HG03469 (cell line): ENCODE data around the gene ANXA8.

Source experiments
- ATAC-seq: cut with Tn5 transposase; IDR thresholded peaks from one replicate; pipeline ENCODE4 v1.9.1; 2021; ENCODE audit warnings: mild to moderate bottlenecking, moderate library complexity, moderate number of reproducible peaks; ENCODE audit not compliant: unreplicated experiment

ANXA8 gene

DNA sequence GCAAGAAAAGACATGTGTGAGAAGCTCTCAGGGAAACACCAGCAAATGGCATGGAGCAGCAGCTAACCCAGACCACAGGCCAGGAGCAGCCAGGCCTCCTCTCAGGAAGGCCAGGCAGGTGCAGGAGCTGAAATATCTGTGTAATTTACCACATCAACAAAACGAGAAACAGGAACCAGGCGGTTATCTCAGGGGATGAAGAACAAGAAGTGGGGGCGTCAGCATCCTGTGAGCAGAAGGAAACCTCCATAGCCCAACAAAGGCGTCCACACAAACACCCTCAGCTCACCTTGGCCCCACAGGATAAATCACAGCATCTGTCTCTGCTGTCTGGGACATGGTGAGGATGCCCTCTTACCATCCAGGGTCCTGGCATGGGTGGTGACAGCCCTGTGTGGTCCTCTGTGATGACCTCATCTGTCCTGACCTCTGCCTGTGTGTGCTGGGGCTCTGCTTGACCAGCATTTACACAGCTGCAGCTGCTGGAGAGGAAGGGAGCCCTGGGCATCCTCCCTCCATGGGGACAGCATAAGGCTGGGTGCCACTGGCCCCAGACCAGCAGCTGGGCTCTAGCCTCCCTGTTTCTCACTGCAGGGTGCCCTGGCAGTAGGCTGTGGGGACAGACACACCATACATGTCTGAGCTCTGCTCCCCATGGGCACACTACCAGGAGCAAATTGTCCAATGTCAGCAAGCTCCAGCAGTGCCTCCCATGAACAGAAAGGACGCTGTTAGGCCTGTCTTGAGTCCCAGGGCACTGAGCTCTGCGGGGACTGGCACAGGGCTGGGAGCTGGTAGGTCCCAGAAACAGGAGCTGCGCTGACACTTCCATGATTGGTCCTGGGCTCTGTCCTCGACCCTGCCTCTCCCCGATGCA lies 34.6 kb downstream of the ANXA8 start:
- no peak for ATAC-seq

DNA sequence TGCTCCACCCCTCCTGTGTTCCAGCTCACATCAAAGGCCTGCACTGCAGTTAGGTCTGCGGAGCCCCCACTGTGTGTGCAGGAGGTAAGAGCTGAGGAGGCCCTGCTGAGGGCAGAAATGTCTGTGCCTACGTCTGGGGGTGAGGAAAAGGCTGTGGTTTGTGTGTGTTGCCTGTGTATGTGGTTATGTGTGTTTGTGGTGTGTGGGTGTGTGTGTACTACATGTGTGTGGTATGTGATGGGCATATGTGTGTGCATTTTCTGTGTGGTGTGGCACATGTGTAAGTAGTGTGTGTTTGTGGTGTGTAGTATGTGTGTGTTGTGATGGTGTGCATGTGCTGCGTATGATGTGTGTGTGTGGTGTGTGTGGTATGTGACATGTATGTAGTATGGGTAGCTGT lies 36.2 kb downstream of the ANXA8 start:
- no peak for ATAC-seq

DNA sequence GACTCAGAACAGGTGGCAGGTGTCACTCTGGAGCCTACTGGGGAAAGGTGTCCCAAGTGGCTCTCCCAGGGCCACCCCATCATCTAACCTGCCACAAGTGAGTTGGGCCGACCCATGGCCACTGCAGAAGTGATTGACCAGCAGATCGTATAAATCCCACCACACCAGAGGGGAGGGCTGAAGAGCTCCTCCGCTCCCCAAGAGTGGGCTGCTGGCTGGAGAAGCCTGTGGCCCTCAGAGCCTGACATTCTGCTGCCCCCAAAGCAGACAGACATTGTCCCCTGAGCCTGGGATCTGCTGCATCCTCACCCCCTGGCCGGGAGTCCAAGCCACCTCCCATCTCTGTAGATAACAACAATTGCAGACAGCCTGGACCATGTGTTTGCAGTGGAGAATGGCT lies 36.7 kb downstream of the ANXA8 start:
- ATAC-seq: no peak

DNA sequence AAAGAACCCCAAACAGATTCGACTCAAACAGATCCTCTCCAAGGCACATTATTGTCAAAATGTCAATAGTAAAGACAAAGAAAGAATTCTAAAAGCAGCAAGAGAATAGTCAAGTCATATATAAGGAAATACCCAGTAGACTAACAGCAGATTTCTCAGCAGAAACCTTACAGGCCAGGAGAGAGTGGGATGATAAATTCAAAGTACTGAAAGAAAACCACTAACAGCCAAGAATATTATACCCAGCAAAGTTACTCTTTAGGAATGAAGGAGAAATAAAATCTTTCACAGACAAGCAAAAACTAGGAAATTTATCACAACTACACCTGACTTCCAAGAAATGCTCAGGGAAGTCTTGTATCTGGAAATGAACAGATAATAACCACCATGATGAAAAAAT lies 38.2 kb downstream of the ANXA8 start:
- ATAC-seq: no peak

DNA sequence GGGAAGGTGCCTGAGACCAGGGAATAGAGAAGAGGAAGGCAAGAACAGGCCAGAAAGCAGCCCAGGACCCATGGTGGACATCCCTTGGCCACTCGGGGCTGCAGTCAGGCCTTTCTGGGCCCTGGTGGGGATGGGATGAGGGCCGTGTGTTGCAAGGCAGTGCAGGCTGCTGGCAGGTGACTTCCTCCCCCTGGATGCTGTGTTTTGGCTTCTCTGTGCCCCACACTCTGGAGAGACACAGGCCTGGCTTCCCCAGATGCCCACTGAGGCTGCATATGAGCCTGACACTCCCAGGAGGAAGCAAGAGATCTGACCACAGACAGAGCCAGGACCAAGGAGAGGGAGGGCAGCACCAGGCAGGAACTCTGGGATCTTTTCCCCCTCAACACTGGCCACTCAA lies 39.9 kb downstream of the ANXA8 start:
- no peak for ATAC-seq

DNA sequence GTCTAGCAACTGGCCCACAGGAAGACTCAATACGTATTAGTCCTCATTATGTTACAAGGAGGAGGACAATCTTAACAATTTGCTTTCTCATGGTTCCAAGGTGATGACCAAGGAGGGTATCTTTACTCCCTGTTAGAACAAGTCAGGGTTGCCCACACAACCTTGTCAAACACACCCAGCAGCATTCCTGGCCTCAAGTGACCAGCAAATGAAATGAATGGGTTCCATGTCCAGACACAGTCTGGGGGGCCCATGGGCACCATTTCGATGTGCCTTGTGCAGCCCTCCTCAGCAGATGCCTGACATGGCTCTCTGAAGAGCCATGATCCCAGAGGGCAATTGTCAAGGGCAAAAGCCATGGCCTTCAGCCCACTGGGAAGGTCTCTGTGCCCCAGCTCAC lies 40.8 kb downstream of the ANXA8 start:
- no peak for ATAC-seq

DNA sequence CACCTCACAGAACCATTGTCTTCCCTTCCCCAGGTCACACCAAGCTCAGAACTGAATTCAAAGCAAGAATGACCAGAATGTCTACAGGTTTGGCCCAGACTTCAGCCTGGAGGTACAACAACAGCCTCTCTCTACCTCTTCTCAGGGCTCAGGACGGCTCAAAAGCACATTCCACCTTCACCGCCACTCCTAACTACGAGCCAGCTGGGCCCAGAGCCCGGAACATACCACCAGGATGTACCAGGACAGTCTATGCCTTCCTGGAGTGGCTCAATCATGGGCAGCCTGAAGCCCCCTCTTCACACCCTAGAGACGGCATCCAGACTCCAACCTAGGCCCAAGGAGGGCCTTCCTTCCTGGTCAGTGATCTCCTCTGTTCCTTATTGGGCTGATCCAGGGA lies 41.6 kb downstream of the ANXA8 start:
- no peak for ATAC-seq

DNA sequence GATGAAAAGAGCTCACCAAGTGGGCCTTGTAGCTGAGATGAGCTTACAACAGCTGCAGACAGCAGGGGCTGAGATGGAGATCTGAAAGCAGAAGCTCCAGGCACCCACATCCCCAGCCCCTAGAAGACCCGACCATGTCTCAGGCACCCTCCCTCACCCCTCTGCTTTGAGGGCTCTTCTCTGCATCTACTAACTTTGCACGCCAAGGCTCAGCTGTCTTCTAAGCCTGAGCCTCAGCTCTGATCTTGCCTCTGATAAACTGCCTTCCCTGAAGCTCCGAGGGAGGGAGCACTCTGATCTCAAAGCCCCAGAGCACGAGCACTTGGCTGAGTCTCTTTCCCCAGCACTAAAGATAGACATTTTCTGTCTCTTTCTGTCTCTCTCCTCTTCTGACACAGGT lies 42.0 kb downstream of the ANXA8 start:
- ATAC-seq: no peak

DNA sequence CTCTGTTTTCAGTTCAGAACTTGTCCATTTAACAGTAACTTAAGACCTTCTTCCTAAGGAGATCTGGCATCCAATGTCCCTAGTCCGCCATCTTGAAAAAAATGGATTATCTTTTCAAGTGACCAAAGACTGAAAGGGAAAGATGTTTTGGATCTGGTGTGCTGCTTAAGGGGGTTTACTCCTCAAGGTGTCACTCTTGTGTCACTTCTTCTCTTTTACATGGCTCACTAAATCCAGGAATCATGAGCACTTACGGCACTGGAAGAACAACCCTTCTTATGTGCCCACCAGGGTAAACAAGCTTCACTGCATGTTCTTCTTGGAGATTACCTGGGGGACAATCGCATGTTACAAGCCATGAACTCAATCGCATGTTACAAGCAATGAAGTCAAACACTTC lies 43.7 kb downstream of the ANXA8 start:
- ATAC-seq: no peak

DNA sequence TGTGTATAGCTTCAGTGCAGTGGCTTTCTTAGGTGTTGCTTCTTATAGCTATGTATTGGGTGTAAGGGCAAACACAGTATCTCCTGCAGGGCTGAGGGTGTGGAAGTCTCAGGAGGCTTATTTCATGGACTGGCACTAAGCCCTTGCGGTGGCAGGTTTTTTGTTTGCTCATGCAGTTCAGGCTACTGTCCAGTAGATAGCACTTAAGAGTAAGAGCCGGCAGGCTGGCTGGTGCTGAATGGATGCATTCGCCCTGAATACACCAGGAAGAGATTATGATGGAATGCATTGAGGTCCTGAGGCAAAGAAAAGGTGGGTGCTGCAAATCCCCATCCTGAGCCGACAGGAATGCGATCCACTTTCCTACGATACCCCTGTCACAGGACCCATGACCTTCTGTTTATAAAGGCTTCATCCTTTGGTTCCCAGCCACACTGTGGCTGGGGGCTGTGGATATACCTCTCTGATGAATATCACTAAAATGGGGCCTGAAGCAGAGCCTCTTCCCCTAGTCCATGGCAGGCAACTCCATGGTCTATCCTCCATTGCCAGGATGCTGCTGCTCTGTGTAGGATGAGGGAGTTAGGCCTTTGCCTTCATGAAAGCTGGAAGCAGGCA lies 44.9 kb downstream of the ANXA8 start:
- ATAC-seq: no peak

DNA sequence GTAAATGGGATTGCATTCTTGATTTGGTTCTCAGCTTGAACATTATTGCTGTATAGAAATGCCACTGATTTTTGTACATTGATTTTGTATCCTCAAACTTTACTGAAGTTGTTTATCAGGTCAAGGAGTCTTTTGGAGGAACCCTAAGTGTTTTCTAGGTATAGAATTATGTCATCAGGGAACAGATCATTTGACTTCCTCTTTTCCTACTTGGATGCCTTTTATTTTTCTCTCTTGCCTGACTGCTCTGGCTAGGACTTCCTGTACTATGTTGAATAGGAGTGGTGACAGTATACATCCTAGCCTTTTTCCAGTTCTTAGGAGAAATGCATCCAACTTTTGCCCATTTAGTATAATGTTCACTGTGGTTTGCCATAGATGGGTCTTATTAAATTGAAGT lies 48.8 kb downstream of the ANXA8 start:
- no peak for ATAC-seq

DNA sequence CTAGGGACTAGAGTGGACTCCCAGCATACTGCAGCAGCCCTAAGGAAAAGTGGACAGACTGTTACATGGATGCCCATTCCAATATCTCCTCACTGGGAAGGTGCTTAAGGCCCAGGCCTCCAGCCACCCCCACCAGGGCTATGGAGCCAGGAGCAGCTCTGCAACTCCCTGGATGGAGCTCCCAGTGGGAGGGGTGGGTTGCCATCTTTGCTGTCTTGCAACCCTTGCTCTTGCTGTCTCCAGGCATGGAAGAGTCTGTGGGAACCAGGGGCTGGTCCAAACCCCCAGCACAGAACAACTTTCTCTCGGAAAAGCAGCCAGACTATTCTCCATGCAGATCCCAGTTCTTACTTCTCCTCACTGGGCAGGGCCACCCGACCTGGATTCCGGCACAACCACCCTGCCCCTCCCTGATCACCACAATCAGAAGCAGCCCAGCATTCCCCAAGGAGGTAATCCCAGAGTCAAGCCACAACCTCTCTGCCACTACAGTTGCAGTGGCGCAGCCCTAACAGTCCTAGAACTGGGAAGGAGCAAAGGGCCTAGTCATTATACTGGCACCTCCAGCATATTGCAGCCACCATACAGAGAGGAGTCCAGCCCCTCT lies 58.0 kb downstream of the ANXA8 start:
- no peak for ATAC-seq

DNA sequence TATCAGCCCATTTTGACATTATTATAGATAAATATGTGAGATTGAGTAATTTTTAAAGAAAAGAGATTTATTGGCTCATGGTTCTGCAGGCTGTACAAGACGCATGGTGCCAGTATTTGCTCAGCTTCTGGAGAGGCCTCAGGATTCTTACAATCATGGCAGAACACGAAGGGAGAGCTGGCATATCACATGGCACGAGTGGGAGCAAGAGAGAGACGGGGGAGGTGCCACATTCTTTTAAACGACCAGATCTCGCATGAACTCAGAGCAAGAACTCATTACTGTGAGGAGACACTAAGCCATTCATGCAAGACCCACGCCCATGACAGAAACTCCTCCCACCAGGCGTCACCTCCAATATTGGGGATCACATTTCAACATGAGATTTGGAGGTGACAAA lies 59.7 kb downstream of the ANXA8 start:
- ATAC-seq: no peak

DNA sequence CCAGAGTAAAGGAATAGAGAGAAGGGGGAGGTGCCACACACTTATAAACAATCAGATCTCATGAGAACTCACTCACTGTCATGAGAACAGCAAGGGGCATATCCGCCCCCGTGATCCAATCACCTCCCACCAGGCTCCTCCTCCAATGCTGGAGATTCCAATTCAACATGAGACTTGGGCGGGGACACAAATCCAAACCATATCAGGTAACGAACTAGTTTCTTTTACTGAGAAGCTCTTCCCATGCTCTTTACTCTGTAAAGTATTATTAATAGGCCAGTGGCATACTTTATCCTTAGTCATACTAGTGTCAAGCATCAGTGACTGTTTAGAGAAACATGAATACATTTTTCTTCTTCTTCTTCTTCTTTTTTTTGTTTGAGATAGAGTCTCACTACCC lies 60.4 kb downstream of the ANXA8 start:
- no peak for ATAC-seq

DNA sequence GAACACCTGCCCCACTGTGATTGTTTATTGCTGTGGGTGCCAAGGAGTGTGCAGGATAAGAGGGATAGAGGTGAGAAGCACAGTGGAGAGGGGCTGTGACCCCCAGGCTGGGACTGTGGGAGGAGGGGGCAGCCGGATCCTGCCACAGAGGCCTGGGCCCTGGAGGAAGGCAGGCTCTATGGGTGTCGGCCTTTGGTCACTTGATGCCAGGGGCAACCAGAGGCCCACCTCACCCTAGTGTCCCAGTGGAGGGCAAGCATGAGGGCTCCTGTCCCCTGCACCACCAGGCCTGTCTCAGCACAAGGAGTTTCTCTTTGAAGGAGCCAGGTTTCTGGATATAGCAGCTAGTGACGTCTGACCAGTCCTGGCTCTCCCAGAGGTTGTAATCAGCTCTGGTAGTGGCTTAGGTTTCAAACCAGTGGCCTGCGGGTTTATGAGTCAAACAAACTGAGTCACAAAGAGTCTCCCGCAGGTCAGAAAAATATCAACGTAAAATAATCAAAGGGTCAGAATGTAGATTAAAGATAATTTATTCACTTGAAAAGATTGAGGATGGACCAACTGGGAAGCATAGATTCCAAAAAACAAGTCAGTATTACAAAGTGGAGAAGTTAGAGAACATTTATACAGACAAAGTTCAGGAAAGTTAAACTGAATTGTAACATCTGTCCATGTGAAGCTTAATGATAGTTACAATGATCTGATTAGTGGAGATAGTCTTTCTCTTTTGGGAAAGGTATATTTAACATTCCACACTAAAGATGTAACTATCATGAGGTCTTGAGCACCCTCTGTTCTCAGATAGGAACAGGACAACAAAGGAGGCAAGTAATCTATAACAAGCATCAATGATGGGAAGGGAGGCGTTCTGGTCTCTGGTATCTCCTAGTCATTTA lies 62.6 kb downstream of the ANXA8 start:
- ATAC-seq: no peak

DNA sequence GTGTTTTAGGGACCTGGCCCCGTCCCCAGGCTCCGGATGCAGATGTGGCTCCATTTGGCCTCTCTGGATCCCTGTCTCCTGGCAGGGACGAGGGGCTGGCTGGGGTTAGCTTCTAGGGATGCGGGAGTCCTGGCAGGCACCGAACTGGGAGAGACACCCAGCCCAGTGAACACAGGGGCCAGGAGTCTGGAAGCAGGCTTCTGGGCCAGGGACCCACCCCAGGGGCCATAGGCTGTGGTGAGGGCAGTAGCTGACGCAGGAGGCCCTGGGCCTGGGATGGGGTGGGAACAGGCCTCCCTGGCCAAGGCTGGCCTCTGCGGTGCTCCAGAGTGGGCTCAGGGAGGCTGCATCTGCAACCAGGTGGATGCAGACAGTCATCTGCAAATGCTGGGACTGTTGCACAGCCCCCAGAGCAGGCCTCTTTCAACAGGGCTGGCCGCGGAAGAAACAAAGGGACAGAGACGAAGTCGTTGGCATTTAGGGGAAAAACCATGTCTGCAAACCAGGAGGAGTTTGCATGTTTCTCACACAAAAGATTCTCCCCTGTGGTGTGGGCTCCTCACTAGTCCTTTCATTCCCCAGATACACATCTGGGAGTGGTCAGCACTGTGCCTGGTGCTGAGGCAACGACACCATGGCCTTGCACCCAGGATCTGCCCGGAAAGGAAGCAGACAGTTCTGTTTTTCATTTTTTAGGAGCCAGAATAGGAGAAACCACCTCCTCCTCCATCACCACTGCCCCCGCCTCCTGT lies 63.4 kb downstream of the ANXA8 start:
- no peak for ATAC-seq

DNA sequence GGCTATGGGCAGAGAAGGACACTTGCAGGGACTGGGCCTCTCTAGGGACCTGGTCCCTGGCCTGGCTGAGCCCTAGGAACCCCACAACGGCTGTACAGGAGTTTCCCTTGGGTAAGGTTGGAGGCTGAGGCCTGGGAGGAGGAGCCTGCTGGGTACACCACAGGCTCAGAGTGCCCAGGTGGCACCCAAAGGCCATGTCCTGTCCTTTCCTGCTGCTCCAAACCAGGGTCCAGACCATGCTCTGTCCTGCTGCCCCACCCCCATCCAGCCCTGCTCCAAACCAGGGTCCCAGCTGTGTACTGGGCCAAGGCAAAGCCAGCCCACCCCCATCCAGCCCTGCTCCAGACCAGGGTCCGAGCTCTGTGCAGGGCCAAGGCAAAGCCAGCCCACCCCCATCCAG lies 64.5 kb downstream of the ANXA8 start:
- ATAC-seq: no peak

DNA sequence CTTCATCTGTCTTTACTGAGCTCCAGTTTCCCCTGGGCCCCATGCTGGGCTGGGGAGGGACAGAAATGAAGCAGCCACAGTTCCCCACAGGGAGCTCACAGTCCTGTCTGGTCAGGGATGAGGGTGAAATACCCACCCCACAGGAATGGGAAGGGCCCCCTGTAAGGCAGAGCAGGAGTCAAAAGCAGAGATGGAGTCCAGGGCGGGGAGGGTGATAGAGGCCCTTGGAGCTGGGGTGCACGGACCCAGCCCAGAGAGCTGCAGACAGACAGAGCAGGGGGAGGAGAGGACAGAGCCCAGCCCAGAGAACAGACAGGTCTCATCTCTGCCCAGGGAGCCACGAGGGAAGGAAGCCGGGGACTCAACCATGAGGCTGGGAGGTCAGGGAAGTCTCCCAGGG lies 64.9 kb downstream of the ANXA8 start:
- ATAC-seq: no peak

DNA sequence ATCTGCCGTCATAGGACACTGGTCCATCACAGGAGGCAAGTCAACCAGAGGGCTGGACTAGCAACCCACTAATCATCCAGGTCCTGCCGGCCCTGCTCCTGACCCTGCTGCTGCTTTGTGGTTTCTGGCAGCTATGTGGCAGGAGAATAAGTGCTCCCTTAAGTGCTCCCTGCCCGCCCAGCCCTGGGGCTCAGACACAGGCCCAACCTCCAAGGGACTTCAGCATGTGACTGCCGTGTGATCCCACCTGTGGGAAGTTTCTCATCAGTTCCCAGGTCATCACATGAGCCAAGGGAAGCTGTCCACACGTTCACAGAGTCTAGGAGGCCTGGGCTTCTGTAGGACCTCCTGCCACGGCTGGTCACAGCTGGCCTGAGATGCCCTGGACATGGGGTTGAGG lies 65.6 kb downstream of the ANXA8 start:
- no peak for ATAC-seq
